ENCODE data around the gene MYO1B. TPM values are rescaled to one million over a fixed set of nuclear protein-coding genes. Genes with fewer than 3 reads are reported as not detected.

MYO1B gene
- polyA plus RNA-seq, 1 donor from 2014 or later = 72.2 TPM

GRCh38 chr2:191341436-191341835, 96.2 kb downstream of the MYO1B start:
- no peaks in the 10 kb centered on the region for H3K27me3 ChIP-seq (ENCODE audit: insufficient read depth, low read depth, low read length)
- H3K9ac ChIP-seq (ENCODE audit: low read length) = no peak overlapping the region
- no peak overlapping the region for H3K27ac ChIP-seq (ENCODE audit: low read length)
- no peaks in the 10 kb centered on the region for H3K36me3 ChIP-seq (ENCODE audit: insufficient read depth, low read length)
- no peak overlapping the region for H3K4me2 ChIP-seq (ENCODE audit: low read length)
- H3F3A ChIP-seq (ENCODE audit: insufficient read depth, low read length, poor library complexity, severe bottlenecking) = no peaks in the 10 kb centered on the region
- no peak for TF ChIP-seq RAD21 (conservative IDR thresholded peaks at IDR 0.05)
- TF ChIP-seq EP300 (conservative IDR thresholded peaks at IDR 0.05; ENCODE audit: poor library complexity, severe bottlenecking) = no peak
- no peak for TF ChIP-seq POLR2AphosphoS5 (IDR thresholded peaks at IDR 0.05)
- TF ChIP-seq EZH2 (IDR thresholded peaks at IDR 0.05; ENCODE audit: borderline replicate concordance, insufficient read depth, low read length, poor library complexity, severe bottlenecking) = no peak
- TF ChIP-seq CTCF (IDR thresholded peaks at IDR 0.05; ENCODE audit: poor library complexity, severe bottlenecking) = no peak
- no peak for TF ChIP-seq REST (IDR thresholded peaks at IDR 0.05; ENCODE audit: borderline replicate concordance)
- no peak for TF ChIP-seq SMC3 (conservative IDR thresholded peaks at IDR 0.05; ENCODE audit: poor library complexity)
- no peak for TF ChIP-seq MXI1 (conservative IDR thresholded peaks at IDR 0.05; ENCODE audit: poor library complexity, severe bottlenecking)
- TF ChIP-seq TAF1 (IDR thresholded peaks at IDR 0.05; ENCODE audit: low read depth) = no peak
- H4K20me1 ChIP-seq (ENCODE audit: insufficient read depth) = no peaks in the 10 kb centered on the region
- H3K9me3 ChIP-seq (ENCODE audit: low read length) = no peaks in the 10 kb centered on the region
- no peaks in the 10 kb centered on the region for H3K9me2 ChIP-seq (ENCODE audit: insufficient read depth, low read length)
- no peak overlapping the region for H2AFZ ChIP-seq (ENCODE audit: low read depth, low read length)
- peaks cover 3% of the 10 kb centered on the region for H3K79me2 ChIP-seq (replicated peaks; ENCODE audit: insufficient read depth, low read length)
- no peak overlapping the region for H3K4me3 ChIP-seq (ENCODE audit: low read length)

- Histone ChIP-seq H3K79me2 (replicated peaks; ENCODE audit: insufficient read depth, low read length) (peaks cover 3% of the 10 kb centered on the region), H3K36me3 (ENCODE audit: insufficient read depth, low read length) (no peaks in the 10 kb centered on the region), H3K4me3 (ENCODE audit: low read length) (no peak overlapping the region), H3K9me3 (ENCODE audit: low read length) (no peaks in the 10 kb centered on the region), H3K9me2 (ENCODE audit: insufficient read depth, low read length) (no peaks in the 10 kb centered on the region), H2AFZ (ENCODE audit: low read depth, low read length) (no peak overlapping the region), H3K27ac (ENCODE audit: low read length) (no peak overlapping the region), H3K9ac (ENCODE audit: low read length) (no peak overlapping the region), H3K4me2 (ENCODE audit: low read length) (no peak overlapping the region), H4K20me1 (ENCODE audit: insufficient read depth) (no peaks in the 10 kb centered on the region), H3K27me3 (ENCODE audit: insufficient read depth, low read depth, low read length) (no peaks in the 10 kb centered on the region), H3F3A (ENCODE audit: insufficient read depth, low read length, poor library complexity, severe bottlenecking) (no peaks in the 10 kb centered on the region)
- TF ChIP-seq CTCF (IDR thresholded peaks at IDR 0.05; ENCODE audit: poor library complexity, severe bottlenecking) = no peak
- no peak for TF ChIP-seq REST (IDR thresholded peaks at IDR 0.05; ENCODE audit: borderline replicate concordance)
- TF ChIP-seq RAD21 (conservative IDR thresholded peaks at IDR 0.05) = no peak
- TF ChIP-seq EP300 (conservative IDR thresholded peaks at IDR 0.05; ENCODE audit: poor library complexity, severe bottlenecking) = no peak
- no peak for TF ChIP-seq MXI1 (conservative IDR thresholded peaks at IDR 0.05; ENCODE audit: poor library complexity, severe bottlenecking)
- no peak for TF ChIP-seq SMC3 (conservative IDR thresholded peaks at IDR 0.05; ENCODE audit: poor library complexity)
- no peak for TF ChIP-seq TAF1 (IDR thresholded peaks at IDR 0.05; ENCODE audit: low read depth)
- TF ChIP-seq EZH2 (IDR thresholded peaks at IDR 0.05; ENCODE audit: borderline replicate concordance, insufficient read depth, low read length, poor library complexity, severe bottlenecking) = no peak
- no peak for TF ChIP-seq POLR2AphosphoS5 (IDR thresholded peaks at IDR 0.05)
Measured at GRCh38 chr2:191343796-191344338, 98.7 kb downstream of the MYO1B start.
